GM23338 (cell line): ENCODE results near the gene SERPINA5. TPM values are rescaled to one million over a fixed set of nuclear protein-coding genes. Genes with fewer than 3 reads are reported as not detected.

Experiments
- CREB1 ChIP-seq: fragments of 250-450 bp; sonication (Bioruptor Pico); IDR thresholded peaks from 2 replicates; pipeline ENCODE4 v1.5.0; 2020; ENCODE audit warnings: low read depth, mild to moderate bottlenecking, moderate library complexity
- EZH2phosphoT487 ChIP-seq: fragments of 200-600 bp; sonication (generic); IDR thresholded peaks from one replicate; pipeline ENCODE4 v1.8.1; 2018; ENCODE audit warnings: antibody characterized with exemption; ENCODE audit not compliant: unreplicated experiment
- JUNB ChIP-seq: IDR thresholded peaks from one replicate; pipeline ENCODE4 v1.6.1; 2016; ENCODE audit warnings: antibody characterized with exemption; ENCODE audit not compliant: unreplicated experiment
- NANOG ChIP-seq: IDR thresholded peaks from 2 replicates; pipeline ENCODE4 v1.6.1; 2016; ENCODE audit warnings: antibody characterized with exemption, borderline replicate concordance
- POLR2AphosphoS5 ChIP-seq: IDR thresholded peaks from 2 replicates; pipeline ENCODE4 v1.6.1; 2016; ENCODE audit warnings: antibody characterized with exemption, low read depth
- STAT1 ChIP-seq: IDR thresholded peaks from one replicate; pipeline ENCODE4 v1.6.1; 2016; ENCODE audit warnings: antibody characterized with exemption; ENCODE audit not compliant: unreplicated experiment
- ZNF114 ChIP-seq: fragments of 250-450 bp; sonication (Bioruptor Pico); IDR thresholded peaks from 2 replicates; pipeline ENCODE4 v1.5.0; 2020; ENCODE audit warnings: mild to moderate bottlenecking, moderate library complexity
- ZNF331 ChIP-seq: fragments of 250-450 bp; sonication (Bioruptor Pico); IDR thresholded peaks from 2 replicates; pipeline ENCODE4 v1.5.0; 2020; ENCODE audit warnings: low read depth, mild to moderate bottlenecking, moderate library complexity
- polyA plus RNA-seq: library from polyadenylated mRNA; unstranded; fragments of >200 nt; fragmentation: Nextera tagmentation; extraction: Ambion mirVana; gene quantifications from 2 replicates; pipeline ENCODE4 v1.2.1, GENCODE V29; 2016
- total RNA-seq: library from RNA; depleted of rRNA; stranded (reverse); fragments of >200 nt; shearing (Covaris generic); gene quantifications from 2 replicates; pipeline ENCODE4 v1.2.3, GENCODE V29; 2014
- TF ChIP-seq, protein P1 (sequence below): fragments of 250-450 bp; sonication (Bioruptor Pico); IDR thresholded peaks from 2 replicates; pipeline ENCODE4 v1.5.0; 2020; ENCODE audit warnings: mild to moderate bottlenecking, moderate library complexity
- TF ChIP-seq, protein P2 (sequence below), 2 experiments: fragments of 200-600 bp in 1 of 2; sonication (generic) in 1 of 2; conservative IDR thresholded peaks; 2 replicates each; pipeline versions ENCODE4 v1.5.1 to v1.6.1; 2016 to 2017; ENCODE audit warnings: antibody characterized with exemption in 2 of 2, low read depth in 2 of 2, mild to moderate bottlenecking in 2 of 2, moderate library complexity in 1 of 2

Gene SERPINA5
- total and polyA plus RNA-seq, 2 experiments from 2014 or later, result 0.81 to 0.90 TPM

DNA sequence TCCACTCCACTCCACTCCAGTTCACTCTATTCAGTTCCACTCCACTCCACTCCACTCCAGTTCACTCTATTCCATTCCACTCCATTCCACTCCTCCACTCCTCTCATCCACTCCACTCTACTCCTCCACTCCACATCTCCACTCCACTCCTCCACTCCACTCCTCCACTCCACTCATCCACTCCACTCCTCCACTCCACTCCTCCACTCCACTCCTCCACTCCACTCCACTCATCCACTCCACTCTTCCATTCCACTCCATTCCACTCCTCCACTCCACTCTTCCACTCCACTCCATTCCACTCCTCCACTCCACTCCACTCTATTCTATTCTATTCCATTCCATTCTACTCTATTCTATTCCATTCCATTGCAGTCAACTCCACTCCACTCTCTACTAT is 9.8 kb downstream of the SERPINA5 start (continued):
- TF ChIP-seq, protein P1, sequence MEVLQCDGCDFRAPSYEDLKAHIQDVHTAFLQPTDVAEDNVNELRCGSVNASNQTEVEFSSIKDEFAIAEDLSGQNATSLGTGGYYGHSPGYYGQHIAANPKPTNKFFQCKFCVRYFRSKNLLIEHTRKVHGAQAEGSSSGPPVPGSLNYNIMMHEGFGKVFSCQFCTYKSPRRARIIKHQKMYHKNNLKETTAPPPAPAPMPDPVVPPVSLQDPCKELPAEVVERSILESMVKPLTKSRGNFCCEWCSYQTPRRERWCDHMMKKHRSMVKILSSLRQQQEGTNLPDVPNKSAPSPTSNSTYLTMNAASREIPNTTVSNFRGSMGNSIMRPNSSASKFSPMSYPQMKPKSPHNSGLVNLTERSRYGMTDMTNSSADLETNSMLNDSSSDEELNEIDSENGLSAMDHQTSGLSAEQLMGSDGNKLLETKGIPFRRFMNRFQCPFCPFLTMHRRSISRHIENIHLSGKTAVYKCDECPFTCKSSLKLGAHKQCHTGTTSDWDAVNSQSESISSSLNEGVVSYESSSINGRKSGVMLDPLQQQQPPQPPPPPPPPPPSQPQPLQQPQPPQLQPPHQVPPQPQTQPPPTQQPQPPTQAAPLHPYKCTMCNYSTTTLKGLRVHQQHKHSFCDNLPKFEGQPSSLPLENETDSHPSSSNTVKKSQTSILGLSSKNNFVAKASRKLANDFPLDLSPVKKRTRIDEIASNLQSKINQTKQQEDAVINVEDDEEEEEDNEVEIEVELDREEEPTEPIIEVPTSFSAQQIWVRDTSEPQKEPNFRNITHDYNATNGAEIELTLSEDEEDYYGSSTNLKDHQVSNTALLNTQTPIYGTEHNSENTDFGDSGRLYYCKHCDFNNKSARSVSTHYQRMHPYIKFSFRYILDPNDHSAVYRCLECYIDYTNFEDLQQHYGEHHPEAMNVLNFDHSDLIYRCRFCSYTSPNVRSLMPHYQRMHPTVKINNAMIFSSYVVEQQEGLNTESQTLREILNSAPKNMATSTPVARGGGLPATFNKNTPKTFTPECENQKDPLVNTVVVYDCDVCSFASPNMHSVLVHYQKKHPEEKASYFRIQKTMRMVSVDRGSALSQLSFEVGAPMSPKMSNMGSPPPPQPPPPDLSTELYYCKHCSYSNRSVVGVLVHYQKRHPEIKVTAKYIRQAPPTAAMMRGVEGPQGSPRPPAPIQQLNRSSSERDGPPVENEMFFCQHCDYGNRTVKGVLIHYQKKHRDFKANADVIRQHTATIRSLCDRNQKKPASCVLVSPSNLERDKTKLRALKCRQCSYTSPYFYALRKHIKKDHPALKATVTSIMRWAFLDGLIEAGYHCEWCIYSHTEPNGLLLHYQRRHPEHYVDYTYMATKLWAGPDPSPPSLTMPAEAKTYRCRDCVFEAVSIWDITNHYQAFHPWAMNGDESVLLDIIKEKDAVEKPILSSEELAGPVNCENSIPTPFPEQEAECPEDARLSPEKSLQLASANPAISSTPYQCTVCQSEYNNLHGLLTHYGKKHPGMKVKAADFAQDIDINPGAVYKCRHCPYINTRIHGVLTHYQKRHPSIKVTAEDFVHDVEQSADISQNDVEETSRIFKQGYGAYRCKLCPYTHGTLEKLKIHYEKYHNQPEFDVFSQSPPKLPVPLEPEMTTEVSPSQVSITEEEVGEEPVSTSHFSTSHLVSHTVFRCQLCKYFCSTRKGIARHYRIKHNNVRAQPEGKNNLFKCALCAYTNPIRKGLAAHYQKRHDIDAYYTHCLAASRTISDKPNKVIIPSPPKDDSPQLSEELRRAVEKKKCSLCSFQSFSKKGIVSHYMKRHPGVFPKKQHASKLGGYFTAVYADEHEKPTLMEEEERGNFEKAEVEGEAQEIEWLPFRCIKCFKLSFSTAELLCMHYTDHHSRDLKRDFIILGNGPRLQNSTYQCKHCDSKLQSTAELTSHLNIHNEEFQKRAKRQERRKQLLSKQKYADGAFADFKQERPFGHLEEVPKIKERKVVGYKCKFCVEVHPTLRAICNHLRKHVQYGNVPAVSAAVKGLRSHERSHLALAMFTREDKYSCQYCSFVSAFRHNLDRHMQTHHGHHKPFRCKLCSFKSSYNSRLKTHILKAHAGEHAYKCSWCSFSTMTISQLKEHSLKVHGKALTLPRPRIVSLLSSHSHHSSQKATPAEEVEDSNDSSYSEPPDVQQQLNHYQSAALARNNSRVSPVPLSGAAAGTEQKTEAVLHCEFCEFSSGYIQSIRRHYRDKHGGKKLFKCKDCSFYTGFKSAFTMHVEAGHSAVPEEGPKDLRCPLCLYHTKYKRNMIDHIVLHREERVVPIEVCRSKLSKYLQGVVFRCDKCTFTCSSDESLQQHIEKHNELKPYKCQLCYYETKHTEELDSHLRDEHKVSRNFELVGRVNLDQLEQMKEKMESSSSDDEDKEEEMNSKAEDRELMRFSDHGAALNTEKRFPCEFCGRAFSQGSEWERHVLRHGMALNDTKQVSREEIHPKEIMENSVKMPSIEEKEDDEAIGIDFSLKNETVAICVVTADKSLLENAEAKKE, result no peak
- TF ChIP-seq NANOG (no peak), POLR2AphosphoS5 (no peak), ZNF331 (CRISPR knock-in tag) (no peak), CREB1 (CRISPR knock-in tag) (no peak), STAT1 (no peak), JUNB (no peak), ZNF114 (CRISPR knock-in tag) (no peak), EZH2phosphoT487 (no peak)
- TF ChIP-seq, protein P2, sequence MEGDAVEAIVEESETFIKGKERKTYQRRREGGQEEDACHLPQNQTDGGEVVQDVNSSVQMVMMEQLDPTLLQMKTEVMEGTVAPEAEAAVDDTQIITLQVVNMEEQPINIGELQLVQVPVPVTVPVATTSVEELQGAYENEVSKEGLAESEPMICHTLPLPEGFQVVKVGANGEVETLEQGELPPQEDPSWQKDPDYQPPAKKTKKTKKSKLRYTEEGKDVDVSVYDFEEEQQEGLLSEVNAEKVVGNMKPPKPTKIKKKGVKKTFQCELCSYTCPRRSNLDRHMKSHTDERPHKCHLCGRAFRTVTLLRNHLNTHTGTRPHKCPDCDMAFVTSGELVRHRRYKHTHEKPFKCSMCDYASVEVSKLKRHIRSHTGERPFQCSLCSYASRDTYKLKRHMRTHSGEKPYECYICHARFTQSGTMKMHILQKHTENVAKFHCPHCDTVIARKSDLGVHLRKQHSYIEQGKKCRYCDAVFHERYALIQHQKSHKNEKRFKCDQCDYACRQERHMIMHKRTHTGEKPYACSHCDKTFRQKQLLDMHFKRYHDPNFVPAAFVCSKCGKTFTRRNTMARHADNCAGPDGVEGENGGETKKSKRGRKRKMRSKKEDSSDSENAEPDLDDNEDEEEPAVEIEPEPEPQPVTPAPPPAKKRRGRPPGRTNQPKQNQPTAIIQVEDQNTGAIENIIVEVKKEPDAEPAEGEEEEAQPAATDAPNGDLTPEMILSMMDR (conservative IDR thresholded peaks at IDR 0.05; ENCODE audit: low read depth in 2 of 2), result no peak
